HUDEP-2 (cell line): ENCODE results near the gene PTPRD.

Experiments used
- DNase-seq, 76 experiments: peaks; one replicate each; lab custom pipeline; 2025; ENCODE audit not compliant: unreplicated experiment in 76 of 76; lab: John Stamatoyannopoulos, UW

Gene PTPRD

GRCh38 chr9:8448226-8448625, 2164.6 kb downstream of the PTPRD start:
- no peak for DNase-seq

- DNase-seq: no peak
These were observed 2165.2 kb downstream of the PTPRD start for GRCh38 chr9:8447601-8448000.

- DNase-seq: no peak
These were observed 2174.9 kb downstream of the PTPRD start for GRCh38 chr9:8437876-8438275.

GRCh38 chr9:8437259-8437658, 2175.5 kb downstream of the PTPRD start:
- no peak for DNase-seq

- no peak for DNase-seq
These were observed 2176.0 kb downstream of the PTPRD start for GRCh38 chr9:8436786-8437185.

GRCh38 chr9:8434621-8435020, 2178.2 kb downstream of the PTPRD start:
- DNase-seq: no peak

- no peak for DNase-seq
These were observed 2180.6 kb downstream of the PTPRD start for GRCh38 chr9:8432224-8432623.

- no peak for DNase-seq
These were observed 2181.3 kb downstream of the PTPRD start for GRCh38 chr9:8431505-8431904.

GRCh38 chr9:8430945-8431344, 2181.9 kb downstream of the PTPRD start:
- no peak for DNase-seq

- no peak for DNase-seq
These were observed 2183.0 kb downstream of the PTPRD start for GRCh38 chr9:8429768-8430167.

- no peak for DNase-seq
These were observed 2183.6 kb downstream of the PTPRD start for GRCh38 chr9:8429157-8429556.

GRCh38 chr9:8428389-8428788, 2184.4 kb downstream of the PTPRD start:
- no peak for DNase-seq

GRCh38 chr9:8424786-8425410, 2187.9 kb downstream of the PTPRD start:
- DNase-seq: no peak

- no peak for DNase-seq
These were observed 2192.4 kb downstream of the PTPRD start for GRCh38 chr9:8420416-8420815.

GRCh38 chr9:8419596-8420275, 2193.1 kb downstream of the PTPRD start:
- no peak for DNase-seq

- no peak for DNase-seq
These were observed 2195.5 kb downstream of the PTPRD start for GRCh38 chr9:8417341-8417740.

GRCh38 chr9:8412327-8412726, 2200.5 kb downstream of the PTPRD start:
- no peak for DNase-seq

- DNase-seq: no peak
These were observed 2204.1 kb downstream of the PTPRD start for GRCh38 chr9:8408575-8409190.

GRCh38 chr9:8401961-8402705, 2210.7 kb downstream of the PTPRD start:
- DNase-seq: no peak

- no peak for DNase-seq
These were observed 2212.4 kb downstream of the PTPRD start for GRCh38 chr9:8400378-8400777.

GRCh38 chr9:8395022-8395421, 2217.8 kb downstream of the PTPRD start:
- no peak for DNase-seq
